CD4-positive, alpha-beta memory T cell (primary cell): ENCODE measurements around the gene TTLL5. TPM values are rescaled to one million over a fixed set of nuclear protein-coding genes. Genes with fewer than 3 reads are reported as not detected.

ENCODE experiments used
- CTCF ChIA-PET: fragments of 350-600 bp; sonication (Branson Sonifier 250); formaldehyde crosslinking; loops from one replicate; lab custom pipeline; 2021; ENCODE audit warnings: inconsistent platforms; ENCODE audit not compliant: partially characterized antibody; lab: Charles Lee
- POLR2A ChIA-PET: fragments of 350-600 bp; sonication (Branson Sonifier 250); formaldehyde crosslinking; loops from one replicate; lab custom pipeline; 2021; ENCODE audit not compliant: partially characterized antibody; lab: Charles Lee
- DNase-seq, 5 donors: peaks; one replicate each; pipeline versions ENCODE4 v3.0.0 to v3.0.0-alpha.2; 2020 to 2022; ENCODE audit warnings: mixed read lengths in 1 of 5
- H3K27ac ChIP-seq: one replicate; pipeline ENCODE4 v1.7.0; 2013; ENCODE audit warnings: low read depth, low read length
- H3K27me3 ChIP-seq: 2 replicates; pipeline ENCODE4 v1.7.0; 2013; ENCODE audit warnings: mild to moderate bottlenecking, low read length, moderate library complexity; ENCODE audit not compliant: insufficient read depth
- H3K36me3 ChIP-seq: 2 replicates; pipeline ENCODE4 v1.7.0; 2013; ENCODE audit warnings: mild to moderate bottlenecking, low read length, moderate library complexity; ENCODE audit not compliant: insufficient read depth
- H3K4me1 ChIP-seq: 2 replicates; pipeline ENCODE4 v1.7.0; 2013; ENCODE audit warnings: mild to moderate bottlenecking, low read length, moderate library complexity; ENCODE audit not compliant: insufficient read depth
- H3K4me3 ChIP-seq, 2 donors: one replicate each; pipeline ENCODE4 v1.7.0; 2013; ENCODE audit warnings: low read length in 2 of 2, mild to moderate bottlenecking in 1 of 2
- H3K9me3 ChIP-seq, 2 donors: one replicate each; pipeline ENCODE4 v1.7.0; 2013; ENCODE audit warnings: low read length in 2 of 2, control low read depth in 1 of 2; ENCODE audit not compliant: control insufficient read depth in 1 of 2
- H3K27ac Mint-ChIP-seq, 7 donors: one replicate each; pipeline ENCODE4 v1.8.0; 2020 to 2021; ENCODE audit warnings: mixed read lengths in 7 of 7, mild to moderate bottlenecking in 6 of 7, inconsistent platforms in 3 of 7, moderate library complexity in 3 of 7
- H3K27me3 Mint-ChIP-seq, 2 donors: one replicate each; pipeline ENCODE4 v1.8.0; 2020 to 2021; ENCODE audit warnings: mixed read lengths in 2 of 2
- H3K36me3 Mint-ChIP-seq, 2 donors: one replicate each; pipeline ENCODE4 v1.8.0; 2020 to 2021; ENCODE audit warnings: mixed read lengths in 2 of 2, inconsistent platforms in 1 of 2, mild to moderate bottlenecking in 1 of 2
- H3K4me1 Mint-ChIP-seq, 4 donors: one replicate each; pipeline ENCODE4 v1.8.0; 2020 to 2021; ENCODE audit warnings: mixed read lengths in 4 of 4, mild to moderate bottlenecking in 1 of 4
- H3K4me3 Mint-ChIP-seq, 8 donors: one replicate each; pipeline ENCODE4 v1.8.0; 2020 to 2021; ENCODE audit warnings: mixed read lengths in 8 of 8, mild to moderate bottlenecking in 7 of 8, moderate library complexity in 6 of 8, inconsistent platforms in 3 of 8
- H3K9me3 Mint-ChIP-seq, 8 donors: one replicate each; pipeline ENCODE4 v1.8.0; 2020 to 2021; ENCODE audit warnings: mixed read lengths in 8 of 8, mild to moderate bottlenecking in 5 of 8, inconsistent platforms in 3 of 8, moderate library complexity in 1 of 8
- intact Hi-C: fragments of 100-400 bp; cut with micrococcal nuclease; formaldehyde crosslinking; loops from one replicate; pipeline ENCODE4 v1.15.1; 2023
- polyA plus RNA-seq, 2 donors: library from polyadenylated mRNA; unstranded; fragments of 300-500 nt; fragmentation: Illumina TruSeq; gene quantifications; one replicate each; pipeline ENCODE4 v1.2.3, GENCODE V29; 2021
- total RNA-seq, 2 experiments: library from RNA; stranded (reverse); gene quantifications; one replicate each; pipeline ENCODE4 v1.2.3, GENCODE V29; 2021

The TTLL5 gene
- total and polyA plus RNA-seq, 4 experiments from 2014 or later: 8.4 to 28.2 (median 20.5) TPM

GRCh38 chr14:75999511-76000190 is 338.6 kb downstream of the TTLL5 start:
- intact Hi-C loops: no loop called here
- Mint-ChIP-seq H3K27ac (no peak overlapping the region), H3K4me1 (no peaks in the 10 kb centered on the region), H3K36me3 (peaks cover 72 to 73% of the 10 kb centered on the region in 2 donors), H3K4me3 (no peak overlapping the region), H3K27me3 (no peaks in the 10 kb centered on the region), H3K9me3 (peaks cover 3 to 14% (median 5%) of the 10 kb centered on the region in 8 donors)
- Histone ChIP-seq H3K36me3 (no peaks in the 10 kb centered on the region), H3K27ac (no peak overlapping the region), H3K4me1 (no peaks in the 10 kb centered on the region), H3K27me3 (no peaks in the 10 kb centered on the region), H3K9me3 (no peaks in the 10 kb centered on the region), H3K4me3 (no peak overlapping the region)
- ChIA-PET CTCF (no interaction called here), POLR2A (no interaction called here)
- no peak for DNase-seq

- Histone ChIP-seq H3K4me3 (no peak overlapping the region), H3K27ac (no peak overlapping the region), H3K9me3 (no peaks in the 10 kb centered on the region), H3K4me1 (no peaks in the 10 kb centered on the region), H3K27me3 (no peaks in the 10 kb centered on the region), H3K36me3 (no peaks in the 10 kb centered on the region)
- DNase-seq: no peak
- H3K27me3 Mint-ChIP-seq: no peaks in the 10 kb centered on the region
- peaks cover 70 to 78% of the 10 kb centered on the region in 2 donors for H3K36me3 Mint-ChIP-seq
- peaks cover 8 to 19% (median 13%) of the 10 kb centered on the region in 8 donors for H3K9me3 Mint-ChIP-seq
- no peaks in the 10 kb centered on the region for H3K4me1 Mint-ChIP-seq
- H3K4me3 Mint-ChIP-seq: no peak overlapping the region
- CTCF ChIA-PET: interaction anchor here (1.2 kb wide), 1 partner anchor 20 kb away, joined by 3 read pairs; no protein-coding TSS in a partner anchor
- POLR2A ChIA-PET: no interaction called here
- intact Hi-C loops: no loop called here
- H3K27ac Mint-ChIP-seq: peak overlapping the region in 1 of 7 donors; percentile 2
Observed at GRCh38 chr14:76002383-76002782, 341.3 kb downstream of the TTLL5 start.

Other genes with a start within 250 kb of the TTLL5 start
- under 1 TPM; 0.78 to 0.79 TPM for gene JDP2, start 233.2 kb upstream of the TTLL5 start, total RNA-seq
- under 1 TPM in 1 of 2 donors, not detected in 1; 0.20 TPM for gene JDP2, start 233.2 kb upstream of the TTLL5 start, polyA plus RNA-seq
- gene BATF, start 138.8 kb upstream of the TTLL5 start, total RNA-seq: 10 to 100 TPM; 17.1 to 20.6 TPM
- 10 to 100 TPM; 46.6 to 53.8 TPM for gene BATF, start 138.8 kb upstream of the TTLL5 start, polyA plus RNA-seq
- 1 to 10 TPM; 3.0 to 4.1 TPM for gene FLVCR2, start 82.6 kb upstream of the TTLL5 start, total RNA-seq
- 1 to 10 TPM; 1.9 to 3.3 TPM for gene FLVCR2, start 82.6 kb upstream of the TTLL5 start, polyA plus RNA-seq
- 10 to 100 TPM; 12.9 to 13.9 TPM for gene ERG28, start 370 bp upstream of the TTLL5 start, total RNA-seq
- 10 to 100 TPM; 30.5 to 43.2 TPM for gene ERG28, start 370 bp upstream of the TTLL5 start, polyA plus RNA-seq